CD14-positive monocyte (primary cell): ENCODE results near the gene FRAS1. TPM values are rescaled to one million over a fixed set of nuclear protein-coding genes. Genes with fewer than 3 reads are reported as not detected.

Experiments
- DNase-seq, 3 donors: peaks; one replicate each; pipeline ENCODE4 v3.0.0-alpha.2; 2011 to 2022
- H2AFZ ChIP-seq: 2 replicates; pipeline ENCODE4 v1.6.0; 2012; ENCODE audit warnings: mild to moderate bottlenecking, low read depth, low read length, inconsistent platforms; ENCODE audit not compliant: insufficient read depth, poor library complexity, severe bottlenecking
- H3K27ac ChIP-seq, 2 donors: 1 replicate in 1 of 2; 2 replicates in 1 of 2; pipeline ENCODE4 v1.5.1; 2012 to 2013; ENCODE audit warnings: low read length in 2 of 2, control low read depth in 1 of 2, inconsistent platforms in 1 of 2, low read depth in 1 of 2, mild to moderate bottlenecking in 1 of 2
- H3K27me3 ChIP-seq, 2 donors: one replicate each; pipeline versions ENCODE4 v1.6.0 to v1.6.1; 2011 to 2013; ENCODE audit warnings: low read length in 2 of 2; ENCODE audit not compliant: control insufficient read depth in 2 of 2, insufficient read depth in 2 of 2
- H3K36me3 ChIP-seq, 2 donors: replicated peaks in 1 of 2; 1 replicate in 1 of 2; 2 replicates in 1 of 2; pipeline versions ENCODE4 v1.5.1 to v1.6.1; 2012 to 2013; ENCODE audit warnings: low read length in 2 of 2, control low read depth in 1 of 2, inconsistent platforms in 1 of 2, mild to moderate bottlenecking in 1 of 2; ENCODE audit not compliant: insufficient read depth in 2 of 2, control insufficient read depth in 1 of 2
- H3K4me1 ChIP-seq, 2 donors: 1 replicate in 1 of 2; 2 replicates in 1 of 2; pipeline versions ENCODE4 v1.5.1 to v1.6.1; 2012 to 2013; ENCODE audit warnings: low read length in 2 of 2, control low read depth in 1 of 2, inconsistent platforms in 1 of 2, mild to moderate bottlenecking in 1 of 2, moderate library complexity in 1 of 2; ENCODE audit not compliant: insufficient read depth in 2 of 2, control insufficient read depth in 1 of 2
- H3K4me2 ChIP-seq: replicated peaks from 2 replicates; pipeline ENCODE3; 2012; ENCODE audit warnings: low read length, moderate library complexity, mild to moderate bottlenecking; ENCODE audit not compliant: poor library complexity, severe bottlenecking; ENCODE audit errors: extremely low read depth
- H3K4me3 ChIP-seq, 3 experiments: fragments of 200-600 bp in 1 of 3; sonication (generic) in 1 of 3; replicated peaks in 1 of 3; 1 replicate in 2 of 3; 2 replicates in 1 of 3; pipeline ENCODE4 v1.5.1; 2011 to 2013; ENCODE audit warnings: low read length in 3 of 3, mild to moderate bottlenecking in 3 of 3, control low read depth in 2 of 3, low read depth in 2 of 3, inconsistent platforms in 1 of 3, moderate library complexity in 1 of 3
- H3K79me2 ChIP-seq: 2 replicates; pipeline ENCODE4 v1.6.0; 2012; ENCODE audit warnings: mild to moderate bottlenecking, control low read depth, inconsistent platforms, low read length, moderate library complexity; ENCODE audit not compliant: insufficient read depth
- H3K9ac ChIP-seq: 2 replicates; pipeline ENCODE4 v1.6.0; 2017; ENCODE audit warnings: low read length, mild to moderate bottlenecking; ENCODE audit not compliant: insufficient read depth, poor library complexity, severe bottlenecking
- H3K9me3 ChIP-seq, 2 donors: replicated peaks in 1 of 2; 1 replicate in 1 of 2; 2 replicates in 1 of 2; pipeline versions ENCODE4 v1.5.1 to v1.6.1; 2012 to 2013; ENCODE audit warnings: low read length in 2 of 2, control low read depth in 1 of 2; ENCODE audit not compliant: control insufficient read depth in 1 of 2, insufficient read depth in 1 of 2
- H4K20me1 ChIP-seq: 2 replicates; pipeline ENCODE4 v1.6.0; 2012; ENCODE audit warnings: mild to moderate bottlenecking, low read length, control low read depth, moderate library complexity; ENCODE audit not compliant: insufficient read depth
- H3K27ac Mint-ChIP-seq, 7 donors: one replicate each; pipeline ENCODE4 v1.8.0; 2020; ENCODE audit warnings: mild to moderate bottlenecking in 7 of 7, mixed read lengths in 7 of 7, moderate library complexity in 6 of 7, inconsistent platforms in 2 of 7
- H3K27me3 Mint-ChIP-seq, 3 donors: one replicate each; pipeline ENCODE4 v1.8.0; 2021 to 2022; ENCODE audit warnings: low read depth in 3 of 3, mild to moderate bottlenecking in 3 of 3, mixed read lengths in 3 of 3, moderate library complexity in 3 of 3, inconsistent platforms in 1 of 3
- H3K36me3 Mint-ChIP-seq, 2 donors: one replicate each; pipeline ENCODE4 v1.8.0; 2020; ENCODE audit warnings: mixed read lengths in 2 of 2, inconsistent platforms in 1 of 2, mild to moderate bottlenecking in 1 of 2
- H3K4me1 Mint-ChIP-seq: one replicate; pipeline ENCODE4 v1.8.0; 2020; ENCODE audit warnings: mild to moderate bottlenecking, mixed read lengths
- H3K4me3 Mint-ChIP-seq, 2 donors: one replicate each; pipeline ENCODE4 v1.8.0; 2020; ENCODE audit warnings: mild to moderate bottlenecking in 2 of 2, mixed read lengths in 2 of 2, moderate library complexity in 1 of 2
- H3K9me3 Mint-ChIP-seq, 7 donors: one replicate each; pipeline ENCODE4 v1.8.0; 2020 to 2022; ENCODE audit warnings: mixed read lengths in 7 of 7, mild to moderate bottlenecking in 6 of 7, moderate library complexity in 6 of 7, inconsistent platforms in 2 of 7
- CTCF ChIP-seq: fragments of 200-600 bp; IDR thresholded peaks from one replicate; pipeline ENCODE4 v1.8.0; 2022; ENCODE audit warnings: antibody characterized with exemption, mild to moderate bottlenecking
- WGBS: methylation state at CpG from one replicate; pipeline ENCODE4 v1.1.5; 2013; ENCODE audit warnings: missing lambda C conversion rate; ENCODE audit not compliant: insufficient coverage; 5-methylcytosine and 5-hydroxymethylcytosine counted together
- intact Hi-C, 2 donors: fragments of 100-400 bp; cut with micrococcal nuclease; formaldehyde crosslinking; loops; one replicate each; pipeline versions ENCODE4 v1.15.0 to v1.15.1; 2023
- polyA plus RNA-seq, 3 donors: library from polyadenylated mRNA; depleted of rRNA in 1 of 3; unstranded in 2 of 3; stranded (reverse) in 1 of 3; fragments of 300-500 nt in 2 of 3; fragments of >200 nt in 1 of 3; fragmentation: Illumina TruSeq in 2 of 3; gene quantifications; 1 replicate in 2 of 3; 2 replicates in 1 of 3; pipeline ENCODE4 v1.2.3, GENCODE V29; 2012 to 2021

The FRAS1 gene
- polyA plus RNA-seq, 3 donors = not detected

- H3K27me3 Mint-ChIP-seq = peaks cover 0 to 3% (median 2%) of the 10 kb centered on the region in 3 donors
- H3K79me2 ChIP-seq = no peaks in the 10 kb centered on the region
- WGBS = 86% methylated on average over 1 of the region's 1 CpG
- no peak overlapping the region for H3K4me3 ChIP-seq
- H3K4me1 Mint-ChIP-seq = no peaks in the 10 kb centered on the region
- no peak for DNase-seq
- H3K36me3 ChIP-seq = no peaks in the 10 kb centered on the region
- no peak for TF ChIP-seq CTCF
- peaks cover 0 to 8% (median under 1%) of the 10 kb centered on the region in 7 donors for H3K9me3 Mint-ChIP-seq
- H3K4me1 ChIP-seq = no peaks in the 10 kb centered on the region
- no peak overlapping the region for H3K4me2 ChIP-seq
- no peaks in the 10 kb centered on the region for H3K27me3 ChIP-seq
- no peak overlapping the region for H3K9ac ChIP-seq
- no peak overlapping the region for H3K27ac Mint-ChIP-seq
- intact Hi-C loops = no loop called here
- H3K4me3 Mint-ChIP-seq = no peak overlapping the region
- H3K36me3 Mint-ChIP-seq = no peaks in the 10 kb centered on the region
- H3K9me3 ChIP-seq = no peaks in the 10 kb centered on the region
- no peak overlapping the region for H2AFZ ChIP-seq
- H3K27ac ChIP-seq = no peak overlapping the region
- no peaks in the 10 kb centered on the region for H4K20me1 ChIP-seq
Observed at GRCh38 chr4:78357122-78357521, 300.0 kb downstream of the FRAS1 start.

GRCh38 chr4:78360466-78360865 is 303.3 kb downstream of the FRAS1 start:
- WGBS = 56% methylated on average over 1 of the region's 3 CpGs
- no peaks in the 10 kb centered on the region for H3K36me3 Mint-ChIP-seq

More at GRCh38 chr4:78360466-78360865, 303.3 kb downstream of the FRAS1 start:
- no peak overlapping the region for H3K4me2 ChIP-seq
- H3K79me2 ChIP-seq = no peaks in the 10 kb centered on the region
- no peak overlapping the region for H3K4me3 Mint-ChIP-seq
- no peaks in the 10 kb centered on the region for H3K4me1 Mint-ChIP-seq
- H3K27me3 ChIP-seq = no peaks in the 10 kb centered on the region
- intact Hi-C loops = no loop called here
- H2AFZ ChIP-seq = no peak overlapping the region
- TF ChIP-seq CTCF = no peak
- H3K27ac Mint-ChIP-seq = no peak overlapping the region
- no peak for DNase-seq
- no peaks in the 10 kb centered on the region for H3K36me3 ChIP-seq
- H3K9me3 ChIP-seq = no peaks in the 10 kb centered on the region
- peaks cover 0 to 3% (median 2%) of the 10 kb centered on the region in 3 donors for H3K27me3 Mint-ChIP-seq
- H4K20me1 ChIP-seq = no peaks in the 10 kb centered on the region
- H3K27ac ChIP-seq = no peak overlapping the region
- H3K9ac ChIP-seq = no peak overlapping the region
- peaks cover 0 to 5% (median 2%) of the 10 kb centered on the region in 7 donors for H3K9me3 Mint-ChIP-seq
- H3K4me1 ChIP-seq = no peaks in the 10 kb centered on the region
- no peak overlapping the region for H3K4me3 ChIP-seq
